MM.1S (cell line): ENCODE measurements around the gene EPG5.

ENCODE experiments used
- CTCF ChIP-seq: fragments of 300-600 bp; sonication (generic); IDR thresholded peaks from 2 replicates; pipeline ENCODE4 v1.5.1; 2016; ENCODE audit warnings: antibody characterized with exemption, low read length, mixed read lengths
- EZH2phosphoT487 ChIP-seq: fragments of 300-600 bp; sonication (generic); IDR thresholded peaks from 2 replicates; pipeline ENCODE4 v1.6.1; 2018; ENCODE audit warnings: antibody characterized with exemption, low read length

DNA sequence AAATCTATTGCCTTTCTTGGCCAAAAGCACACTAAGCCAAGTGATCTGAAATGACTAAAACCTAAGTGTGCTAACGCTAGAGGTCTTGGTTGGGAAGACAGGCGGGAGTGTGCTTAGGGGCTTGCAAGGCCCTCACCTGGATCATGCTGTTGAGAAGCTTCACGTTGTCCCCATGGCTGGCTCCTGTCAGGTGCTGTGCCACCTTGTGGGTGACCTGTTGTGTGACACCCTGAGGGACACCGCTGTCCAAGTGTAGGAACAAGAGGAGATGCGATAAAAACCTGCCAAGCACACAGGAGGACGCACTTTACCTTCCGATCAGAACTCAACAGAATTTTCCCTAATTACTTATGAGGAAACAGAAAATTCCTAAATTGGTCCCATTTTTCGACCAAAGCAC, 50.8 kb downstream of the EPG5 start:
- TF ChIP-seq CTCF (peak; percentile 20), EZH2phosphoT487 (no peak)
